Renal pelvis (tissue), 4 donors: ENCODE measurements around the gene A3GALT2. TPM values are rescaled to one million over a fixed set of nuclear protein-coding genes. Genes with fewer than 3 reads are reported as not detected.
"Not testable (repeated sequence)": the region's sequence is repeated elsewhere in the genome, so short reads cannot be mapped to it uniquely, and the experiment has no call there.

Experiments used
- DNase-seq: peaks from one replicate; pipeline ENCODE4 v3.0.0-alpha.2; 2013
- polyA plus RNA-seq, 3 donors: library from polyadenylated mRNA; unstranded; fragments of 120-200 nt; gene quantifications; one replicate each; pipeline ENCODE4 v1.2.1, GENCODE V29; 2013; ENCODE audit not compliant: insufficient read length in 3 of 3

The A3GALT2 gene
- polyA plus RNA-seq, 3 donors, result 0.44 to 0.51 TPM; not detected in 1

GRCh38 chr1:33294071-33295010 lies 26.6 kb downstream of the A3GALT2 start:
- no peak for DNase-seq

GRCh38 chr1:33292726-33293340 lies 28.1 kb downstream of the A3GALT2 start:
- no peak for DNase-seq

GRCh38 chr1:33290615-33291014 lies 30.3 kb downstream of the A3GALT2 start:
- not testable (repeated sequence) for DNase-seq

GRCh38 chr1:33289858-33290154 lies 31.1 kb downstream of the A3GALT2 start:
- DNase-seq, result no peak

- DNase-seq, result no peak
Observed at GRCh38 chr1:33288976-33289857, 31.7 kb downstream of the A3GALT2 start.

- DNase-seq, result no peak
Observed at GRCh38 chr1:33287317-33287716, 33.6 kb downstream of the A3GALT2 start.

- DNase-seq, result no peak
Observed at GRCh38 chr1:33286451-33287185, 34.3 kb downstream of the A3GALT2 start.

- peak; percentile 11 for DNase-seq
Observed at GRCh38 chr1:33284049-33284448, 36.8 kb downstream of the A3GALT2 start.

GRCh38 chr1:33282791-33283190 lies 38.1 kb downstream of the A3GALT2 start:
- DNase-seq, result no peak

- DNase-seq, result no peak
Observed at GRCh38 chr1:33281554-33282303, 39.2 kb downstream of the A3GALT2 start.

- DNase-seq, result no peak
Observed at GRCh38 chr1:33280091-33280661, 40.7 kb downstream of the A3GALT2 start.

- DNase-seq, result no peak
Observed at GRCh38 chr1:33277488-33278084, 43.3 kb downstream of the A3GALT2 start.

GRCh38 chr1:33276573-33277298 lies 44.2 kb downstream of the A3GALT2 start:
- DNase-seq, result no peak

- no peak for DNase-seq
Observed at GRCh38 chr1:33275706-33276572, 45.0 kb downstream of the A3GALT2 start.

GRCh38 chr1:33275195-33275594 lies 45.7 kb downstream of the A3GALT2 start:
- DNase-seq, result no peak

- no peak for DNase-seq
Observed at GRCh38 chr1:33274446-33274845, 46.5 kb downstream of the A3GALT2 start.

GRCh38 chr1:33273961-33274371 lies 46.9 kb downstream of the A3GALT2 start:
- no peak for DNase-seq

GRCh38 chr1:33273406-33273805 lies 47.5 kb downstream of the A3GALT2 start:
- DNase-seq, result no peak
